ENCODE results near the gene FCRL3.

FCRL3 gene

GRCh38 chr1:157682710-157683437, 17.7 kb downstream of the FCRL3 start:
- DNase-seq (ENCODE audit: low read depth in 2 of 2) = no peak

GRCh38 chr1:157678721-157679120, 21.8 kb downstream of the FCRL3 start:
- no peak for DNase-seq (ENCODE audit: low read depth in 2 of 2)

- DNase-seq (ENCODE audit: low read depth in 2 of 2) = no peak
These were observed 27.6 kb downstream of the FCRL3 start for GRCh38 chr1:157673008-157673407.

- DNase-seq (ENCODE audit: low read depth in 2 of 2) = no peak
These were observed 28.7 kb downstream of the FCRL3 start for GRCh38 chr1:157671895-157672294.

GRCh38 chr1:157659576-157660247, 40.9 kb downstream of the FCRL3 start:
- no peak for DNase-seq (ENCODE audit: low read depth in 2 of 2)

- DNase-seq (ENCODE audit: low read depth in 2 of 2) = no peak
These were observed 42.0 kb downstream of the FCRL3 start for GRCh38 chr1:157658571-157658970.

GRCh38 chr1:157653494-157653873, 47.1 kb downstream of the FCRL3 start:
- no peak for DNase-seq (ENCODE audit: low read depth in 2 of 2)

- no peak for DNase-seq (ENCODE audit: low read depth in 2 of 2)
These were observed 47.6 kb downstream of the FCRL3 start for GRCh38 chr1:157652859-157653493.

- DNase-seq (ENCODE audit: low read depth in 2 of 2) = no peak
These were observed 52.3 kb downstream of the FCRL3 start for GRCh38 chr1:157648317-157648716.

- no peak for DNase-seq (ENCODE audit: low read depth in 2 of 2)
These were observed 54.4 kb downstream of the FCRL3 start for GRCh38 chr1:157646144-157646543.

- DNase-seq (ENCODE audit: low read depth in 2 of 2) = no peak
These were observed 59.4 kb downstream of the FCRL3 start for GRCh38 chr1:157641177-157641576.

- no peak for DNase-seq (ENCODE audit: low read depth in 2 of 2)
These were observed 60.8 kb downstream of the FCRL3 start for GRCh38 chr1:157639800-157640199.

- DNase-seq (ENCODE audit: low read depth in 2 of 2) = no peak
These were observed 71.8 kb downstream of the FCRL3 start for GRCh38 chr1:157628773-157629172.
